AML-193 (cell line): Measurements from ENCODE around the gene KRAS.

Experiments
- DNase-seq, 2 experiments: peaks; one replicate each; lab custom pipeline; 2025; lab: John Stamatoyannopoulos, UW

Gene KRAS

DNA sequence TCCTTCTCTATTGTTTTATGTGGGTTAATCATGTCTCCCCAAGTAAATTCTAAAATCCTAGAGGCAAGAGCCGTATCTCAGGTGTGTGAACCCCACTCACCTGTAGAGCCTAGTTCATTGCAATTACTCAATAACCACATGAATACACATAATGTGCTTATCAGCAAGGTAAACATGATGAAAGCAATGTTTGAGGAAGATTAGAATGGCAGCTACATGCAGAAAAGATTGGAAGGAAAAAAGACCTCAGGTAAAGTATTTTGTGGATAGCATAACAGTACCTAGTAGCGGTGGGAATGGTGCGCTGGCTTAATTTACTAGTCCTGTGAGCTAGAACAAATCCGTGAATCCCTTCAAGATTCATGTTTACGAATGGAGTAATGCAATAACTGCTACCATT is 5.3 kb upstream of the KRAS start:
- no peak for DNase-seq

GRCh38 chr12:25254271-25254880 is 3.6 kb upstream of the KRAS start:
- DNase-seq = no peak

GRCh38 chr12:25253371-25254068 is 2.8 kb upstream of the KRAS start:
- DNase-seq = no peak

DNA sequence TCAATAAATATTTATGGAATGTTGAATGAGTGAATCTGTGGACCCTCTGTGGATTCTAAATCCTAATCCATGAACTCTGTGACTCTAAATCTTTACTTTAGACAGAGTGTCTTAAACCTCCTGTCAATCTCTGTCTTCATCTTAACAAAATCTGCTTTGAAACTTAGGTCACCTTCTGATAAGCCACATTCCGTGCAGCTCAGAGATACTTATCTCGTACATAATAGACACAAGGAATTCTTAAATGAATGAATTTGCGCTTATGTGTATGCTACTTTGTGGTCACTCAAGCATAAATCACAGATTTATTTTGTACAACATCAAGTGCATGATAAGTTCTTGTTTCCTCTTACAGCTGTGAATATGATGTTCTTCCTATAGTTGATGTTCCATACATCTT is 2.2 kb upstream of the KRAS start:
- no peak for DNase-seq

DNA sequence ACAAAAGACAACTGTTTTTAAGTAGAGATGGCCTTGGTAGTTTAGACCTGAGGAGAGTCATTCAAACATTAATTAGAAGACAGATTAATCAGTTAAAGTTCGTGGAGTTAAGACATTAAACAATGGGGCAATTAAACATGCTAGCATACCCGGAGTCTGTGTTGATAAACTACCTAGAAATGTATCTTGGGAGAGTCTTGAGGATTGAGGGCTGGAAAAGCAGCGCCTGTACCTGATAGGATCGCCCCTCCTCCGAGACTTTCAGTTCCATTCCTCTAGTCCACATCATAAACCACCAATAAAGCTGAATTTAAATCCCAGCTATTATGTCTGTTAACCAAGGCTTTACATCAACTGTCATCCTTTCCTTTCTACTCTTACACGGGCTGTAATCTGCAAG is 1.0 kb upstream of the KRAS start:
- no peak for DNase-seq

DNA sequence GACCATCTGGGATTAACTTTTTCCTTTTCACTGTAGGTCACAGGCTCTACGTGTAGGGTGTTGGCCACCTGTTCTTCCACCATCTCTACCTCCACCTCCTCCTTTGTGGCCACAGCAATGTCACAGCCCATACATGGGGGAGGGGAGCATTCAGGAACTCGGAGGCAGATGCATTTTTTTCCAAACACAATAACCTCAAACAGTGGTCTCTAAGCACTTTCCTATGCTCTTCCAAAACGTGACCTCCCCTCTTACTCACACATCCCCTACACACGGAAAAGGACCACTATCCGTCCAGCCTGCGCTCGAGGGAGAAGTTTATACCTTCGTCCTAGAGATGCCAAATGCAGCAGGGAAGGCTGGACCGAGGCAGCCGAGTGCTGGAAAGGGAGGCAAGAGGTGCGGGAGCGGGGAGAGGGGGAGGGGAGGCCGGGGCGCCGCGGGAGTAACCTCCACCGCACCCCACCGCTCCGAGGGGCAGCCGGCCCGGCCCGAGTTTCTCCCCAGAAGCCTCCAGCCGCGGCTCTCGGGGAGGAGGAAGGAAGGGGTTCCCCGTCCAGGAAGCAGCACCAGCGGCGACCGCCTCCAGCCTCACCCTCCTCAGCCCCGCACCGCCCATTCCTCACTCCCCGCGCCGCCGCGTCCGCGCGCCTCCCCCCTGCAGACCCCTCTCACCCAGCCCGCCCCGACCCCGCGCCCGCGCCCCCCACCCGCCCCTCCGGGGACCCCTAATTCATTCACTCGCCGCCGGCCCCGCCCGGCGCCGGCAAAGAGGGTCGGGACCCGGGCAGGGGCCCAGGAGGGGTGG is 594 bp downstream of the KRAS start:
- peak in 1 of 2 experiments; percentile 13 for DNase-seq

DNA sequence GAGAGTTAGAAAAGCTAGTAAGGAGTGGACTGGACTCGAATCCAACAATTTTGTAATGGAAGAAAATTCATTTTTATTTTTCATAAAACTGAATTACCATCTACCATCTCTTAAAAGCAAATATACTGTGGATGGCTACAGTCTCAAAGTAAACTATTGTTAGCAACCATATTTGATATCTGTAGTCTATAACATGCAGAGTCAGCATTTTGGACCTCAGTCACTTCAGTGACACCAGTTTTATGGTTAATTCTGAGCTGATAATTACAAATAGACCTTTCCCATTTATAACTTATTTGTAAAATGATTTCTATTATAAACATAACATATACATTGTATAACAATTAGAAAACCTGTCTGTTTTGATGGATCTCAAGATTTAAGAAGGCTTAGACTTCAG is 2.0 kb downstream of the KRAS start:
- no peak for DNase-seq

DNA sequence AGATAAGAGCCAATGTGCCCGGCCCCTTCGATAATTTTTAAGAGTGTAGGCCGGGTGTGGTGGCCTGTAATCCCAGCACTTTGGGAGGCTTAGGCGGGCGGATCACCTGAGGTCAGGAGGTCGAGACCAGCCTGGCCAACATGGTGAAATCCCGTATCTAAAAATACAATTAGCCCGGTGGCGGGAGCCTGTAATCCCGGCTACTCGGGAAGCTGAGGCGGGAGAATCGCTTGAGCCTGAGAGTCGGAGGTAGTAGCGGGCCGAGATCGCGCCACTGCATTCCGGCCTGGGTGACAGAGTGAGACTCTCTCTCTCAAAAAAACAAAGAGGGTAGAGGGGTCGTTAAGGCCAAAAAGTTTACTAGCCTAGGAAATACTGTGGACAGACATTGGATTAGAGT is 2.6 kb downstream of the KRAS start:
- no peak for DNase-seq

- no peak for DNase-seq
Measured at GRCh38 chr12:25245491-25245890, 5.2 kb downstream of the KRAS start.

DNA sequence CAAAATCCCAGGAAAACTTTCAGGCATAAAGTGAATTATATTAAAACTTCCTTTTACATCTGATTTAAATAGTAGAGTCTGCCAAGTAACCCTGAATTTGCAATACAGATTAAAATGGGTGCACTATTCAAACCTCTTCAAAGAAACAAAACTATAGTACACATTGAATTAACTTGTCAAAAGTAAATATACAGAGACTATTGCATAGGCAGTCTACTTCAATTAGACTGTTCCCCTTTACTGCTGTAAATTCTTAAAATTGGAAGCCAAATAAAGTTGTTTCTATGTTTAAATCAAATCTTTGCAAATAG is 7.1 kb downstream of the KRAS start:
- DNase-seq = no peak

DNA sequence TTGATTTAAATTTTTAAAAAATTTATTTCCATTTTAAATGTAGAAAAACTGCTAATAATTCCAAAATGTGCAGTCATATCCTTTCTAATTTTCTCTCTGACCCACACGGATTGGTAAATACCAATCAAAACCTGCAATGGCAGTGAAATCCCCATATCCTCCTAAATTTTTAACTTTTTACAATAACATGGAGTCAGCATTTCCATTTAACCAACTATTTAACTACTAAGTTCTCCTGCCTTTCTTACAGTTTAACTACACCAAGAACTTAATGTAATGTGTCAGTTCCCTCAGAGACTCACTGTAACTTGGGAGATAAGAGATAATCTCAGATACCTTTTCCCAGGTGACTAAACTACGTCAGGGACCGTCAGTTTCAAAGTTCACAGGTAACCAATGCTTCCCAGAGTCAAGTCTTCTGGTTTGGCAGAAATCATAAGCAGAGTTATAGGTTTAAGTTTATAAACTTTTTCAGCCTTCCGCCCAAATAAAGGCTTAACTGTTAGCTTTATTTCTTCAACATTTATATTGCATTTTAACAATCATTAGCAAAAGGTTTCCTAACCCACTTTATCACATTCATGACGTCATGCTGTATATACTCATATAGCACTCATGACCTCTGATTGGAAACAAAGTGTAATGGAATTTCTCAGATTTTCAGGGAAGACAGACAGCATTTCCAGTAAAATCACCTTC is 7.6 kb downstream of the KRAS start:
- DNase-seq = no peak

DNA sequence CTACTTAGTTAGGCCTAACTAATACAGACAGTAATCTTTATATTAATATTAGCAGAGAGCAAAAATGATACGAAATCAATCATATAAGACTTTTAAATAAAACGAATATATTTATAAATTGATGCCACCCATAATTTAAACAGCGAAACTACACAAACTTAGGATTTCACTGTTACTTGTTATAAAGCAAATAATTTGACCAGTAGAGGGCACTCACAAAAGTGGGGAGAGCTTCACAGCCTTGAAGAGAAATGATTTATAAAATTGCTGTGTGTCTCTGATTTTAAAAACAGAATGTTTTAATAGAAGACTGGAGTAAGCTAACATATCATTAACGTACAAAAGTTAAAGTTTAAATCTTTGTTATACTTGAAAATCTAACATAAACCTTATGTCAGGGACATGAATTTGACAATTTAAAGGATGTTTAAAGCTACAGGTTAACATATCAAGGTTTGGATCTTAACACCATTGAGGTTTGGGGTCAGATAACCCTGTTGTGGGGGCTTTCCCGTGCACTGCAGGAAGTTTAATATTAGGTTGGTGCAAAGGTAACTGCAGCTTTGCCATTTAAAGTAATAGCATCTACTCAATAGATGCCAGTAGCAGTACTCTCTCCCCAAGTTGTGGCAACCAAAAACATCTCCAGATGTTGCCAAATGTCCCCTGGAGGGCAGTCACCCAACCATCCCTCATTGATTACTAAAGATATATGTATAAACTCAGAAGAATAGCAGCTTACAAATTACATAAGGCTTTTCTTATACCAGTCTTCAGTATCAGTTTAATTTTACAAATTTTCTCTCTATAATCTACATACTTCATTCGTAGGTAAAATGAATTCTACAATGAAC is 9.3 kb downstream of the KRAS start:
- DNase-seq = peak; percentile 30 to 45

DNA sequence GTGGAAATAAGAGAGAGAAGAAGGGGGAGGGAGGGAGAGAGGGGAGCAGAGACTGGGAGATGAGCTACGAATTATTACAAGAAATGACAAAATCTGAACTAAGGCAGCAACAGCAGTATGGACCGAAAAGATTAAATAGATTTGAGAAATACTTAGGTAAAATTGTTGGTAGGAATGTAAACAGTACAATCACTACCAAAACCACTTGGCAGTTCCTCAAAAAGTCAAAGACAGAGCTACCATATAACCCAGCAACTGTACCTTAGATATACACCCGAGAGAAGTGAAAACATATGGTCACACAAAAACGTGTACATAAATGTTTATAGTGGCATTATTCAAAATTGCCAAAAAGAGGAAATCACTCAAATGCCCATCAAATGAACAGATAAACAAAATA is 14.1 kb downstream of the KRAS start:
- DNase-seq = no peak

DNA sequence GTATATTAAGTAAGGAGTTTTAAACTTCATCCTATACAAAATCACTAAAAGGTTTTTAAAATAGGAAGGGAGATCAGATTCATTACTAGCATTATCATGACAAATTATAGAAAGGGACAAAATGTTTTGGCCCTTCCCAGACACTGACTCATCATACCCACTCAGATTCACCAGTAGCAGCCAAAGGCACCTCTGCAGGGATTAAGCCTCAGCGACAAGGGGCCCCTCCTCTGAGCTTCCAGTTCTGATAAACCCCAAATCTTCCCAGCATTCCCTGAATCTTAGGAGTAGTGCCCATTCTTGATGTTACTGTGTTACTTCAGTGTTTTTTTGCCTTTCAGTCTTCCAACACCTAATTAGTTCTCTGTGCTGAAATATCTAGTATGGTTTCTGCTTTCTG is 14.5 kb downstream of the KRAS start:
- DNase-seq = no peak

- DNase-seq = no peak
Measured at GRCh38 chr12:25213338-25213737, 37.4 kb downstream of the KRAS start.

DNA sequence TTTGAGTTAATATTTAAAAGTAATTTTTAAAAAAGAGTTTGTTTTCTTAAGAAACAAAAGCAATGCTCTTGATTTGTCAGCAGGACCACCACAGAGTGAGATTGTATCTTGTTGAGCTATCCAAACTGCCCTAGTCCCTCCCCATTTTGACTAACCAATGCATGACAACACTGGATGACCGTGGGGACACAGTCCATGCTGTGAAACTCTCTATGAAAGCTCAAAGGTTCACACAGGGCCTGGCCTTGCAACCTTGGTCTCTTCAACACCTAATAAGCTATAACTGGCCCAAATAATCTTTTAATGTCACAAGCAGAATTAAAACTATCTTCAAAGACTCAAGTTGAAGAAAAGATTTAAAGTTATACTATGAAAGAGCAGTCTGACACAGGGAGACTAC is 42.2 kb downstream of the KRAS start:
- DNase-seq = no peak

DNA sequence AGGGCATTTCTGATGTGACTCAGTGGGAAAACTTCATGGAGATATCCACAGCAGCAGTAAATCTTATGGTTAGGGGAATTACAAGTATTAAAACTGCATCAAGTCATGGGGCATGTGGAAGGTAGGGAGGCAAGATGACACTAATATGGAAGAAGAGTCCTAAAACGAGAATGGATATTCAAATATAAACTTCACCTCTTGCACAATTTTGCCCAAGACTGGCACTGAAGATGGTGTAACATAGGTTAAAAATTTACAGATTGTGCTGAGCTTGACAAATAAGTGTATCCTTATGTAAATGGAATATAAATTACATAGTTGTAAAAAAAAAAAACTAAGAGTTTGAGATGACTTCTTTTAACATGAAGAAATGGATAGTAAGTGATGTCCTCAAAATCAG is 42.9 kb downstream of the KRAS start:
- DNase-seq = no peak

DNA sequence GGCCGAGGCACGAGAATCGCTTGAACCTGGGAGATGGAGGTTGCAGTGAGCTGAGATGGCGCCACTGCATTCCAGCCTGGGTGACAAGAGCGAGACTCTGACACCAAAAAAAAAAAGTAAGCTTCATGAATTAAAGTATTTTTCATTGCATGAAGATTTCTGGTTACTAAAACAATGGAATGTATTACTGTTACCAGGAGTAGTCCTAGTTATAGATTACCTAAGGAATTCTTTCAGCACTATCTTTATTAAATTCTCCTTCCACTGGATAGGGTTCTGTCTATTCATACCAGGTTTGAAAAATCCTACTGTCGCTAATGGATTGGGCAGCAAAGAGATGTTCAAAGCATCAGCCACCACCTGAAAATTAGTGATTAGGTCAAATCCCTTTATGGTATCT is 43.3 kb downstream of the KRAS start:
- DNase-seq = no peak

- no peak for DNase-seq
Measured at GRCh38 chr12:25202137-25202536, 48.6 kb downstream of the KRAS start.

GRCh38 chr12:25200703-25201102 is 50.0 kb downstream of the KRAS start:
- DNase-seq = no peak

DNA sequence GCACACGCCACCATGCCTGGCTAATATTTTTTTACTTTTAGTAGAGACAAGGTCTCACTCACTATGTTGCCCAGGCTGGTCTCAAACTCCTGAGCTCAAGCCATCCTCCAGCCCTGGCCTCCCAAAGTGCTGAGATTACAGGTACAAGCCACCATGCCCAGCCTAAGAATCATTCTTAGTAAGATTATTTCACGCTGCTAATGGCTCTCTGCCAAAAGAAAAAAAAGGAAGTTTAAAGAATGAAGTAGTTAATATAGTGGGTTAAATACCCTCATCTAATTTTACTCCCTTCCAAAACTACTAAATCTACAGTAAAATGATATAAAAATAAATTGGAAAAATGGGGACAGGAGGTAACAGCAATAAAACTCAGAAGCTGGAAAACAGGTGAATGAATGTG is 53.1 kb downstream of the KRAS start:
- DNase-seq = peak in 1 of 2 experiments; percentile 2
